A549 (cell line): Measurements from ENCODE around the gene RASA3. TPM values are rescaled to one million over a fixed set of nuclear protein-coding genes. Genes with fewer than 3 reads are reported as not detected.
"Not testable (repeated sequence)": the region's sequence is repeated elsewhere in the genome, so short reads cannot be mapped to it uniquely, and the experiment has no call there.

Experiments used
- ATAC-seq, 2 experiments: fragments of 200-7000 bp in 1 of 2; fragments of >200 bp in 1 of 2; cut with Nextera tagmentation in 1 of 2; cut with Tn5 transposase in 1 of 2; 3 replicates each; pipeline versions ENCODE4 v1.8.0 to v1.9.1; 2018 to 2020; ENCODE audit warnings: mild to moderate bottlenecking in 1 of 2, moderate library complexity in 1 of 2
- CTCF ChIA-PET: fragments of 300-600 bp; sonication (Branson Sonifier 250); formaldehyde crosslinking; extraction: SDS; loops from one replicate; lab custom pipeline; 2021; ENCODE audit warnings: antibody characterized with exemption, inconsistent platforms; lab: Yijun Ruan, JAX
- POLR2A ChIA-PET: fragments of 350-600 bp; formaldehyde crosslinking; extraction: SDS; loops from one replicate; lab custom pipeline; 2021; ENCODE audit warnings: antibody characterized with exemption, inconsistent platforms; lab: Yijun Ruan, JAX
- DNase-seq, 2 experiments: peaks; one replicate each; pipeline versions ENCODE4 v3.0.0 to v3.0.0-alpha.2; 2011 to 2016; ENCODE audit warnings: low read depth in 1 of 2, low spot score in 1 of 2
- FAIRE-seq: peaks from 2 replicates; lab custom pipeline; 2011; peaks lifted over from hg19 to GRCh38; lab: Jason Lieb, UNC
- H3K27ac ChIP-seq, 2 experiments: fragments of >200 bp; sonication (Bioruptor Twin); formaldehyde crosslinking; 3 replicates each; pipeline ENCODE4 v1.5.1; 2016 to 2017
- H3K4me1 ChIP-seq: fragments of >200 bp; sonication (Bioruptor Twin); formaldehyde crosslinking; 3 replicates; pipeline ENCODE4 v1.6.1; 2016
- H3K4me2 ChIP-seq: fragments of >200 bp; sonication (Bioruptor Twin); formaldehyde crosslinking; 3 replicates; pipeline ENCODE4 v1.6.1; 2016
- H3K4me3 ChIP-seq: fragments of >200 bp; sonication (Bioruptor Twin); formaldehyde crosslinking; 3 replicates; pipeline ENCODE4 v1.5.1; 2016
- H3K9me3 ChIP-seq: fragments of >200 bp; sonication (Bioruptor Twin); formaldehyde crosslinking; 3 replicates; pipeline ENCODE4 v1.6.1; 2016
- BCL3 ChIP-seq: fragments of >200 bp; sonication (Bioruptor Twin); formaldehyde crosslinking; IDR thresholded peaks from 3 replicates; pipeline ENCODE4 v1.6.1; 2016
- CBX2 ChIP-seq: fragments of 200-600 bp; sonication (generic); IDR thresholded peaks from 2 replicates; pipeline ENCODE4 v1.6.1; 2016; ENCODE audit warnings: low read depth, mild to moderate bottlenecking, borderline replicate concordance
- CHD2 ChIP-seq: fragments of 150-350 bp; IDR thresholded peaks from 2 replicates; pipeline ENCODE4 v1.6.1; 2014; ENCODE audit warnings: low read length; ENCODE audit not compliant: partially characterized antibody
- CTCF ChIP-seq: fragments of >200 bp; sonication (Bioruptor Twin); formaldehyde crosslinking; IDR thresholded peaks from 3 replicates; pipeline ENCODE4 v1.5.1; 2016
- ELK1 ChIP-seq: fragments of 150-350 bp; IDR thresholded peaks from 2 replicates; pipeline ENCODE4 v1.6.1; 2014; ENCODE audit warnings: low read depth, mild to moderate bottlenecking, low read length
- EP300 ChIP-seq, 2 experiments: fragments of >200 bp; sonication (Bioruptor Twin); formaldehyde crosslinking; IDR thresholded peaks; 2 replicates in 1 of 2; 3 replicates in 1 of 2; pipeline ENCODE4 v1.6.1; 2016 to 2017
- ESRRA ChIP-seq: fragments of 150-350 bp; IDR thresholded peaks from 2 replicates; pipeline ENCODE4 v1.6.1; 2014; ENCODE audit warnings: mild to moderate bottlenecking, low read length, borderline replicate concordance
- HES2 ChIP-seq: fragments of >200 bp; sonication (Bioruptor Twin); formaldehyde crosslinking; IDR thresholded peaks from 2 replicates; pipeline ENCODE4 v1.6.1; 2016
- HOXB5 ChIP-seq: fragments of 250-450 bp; sonication (Bioruptor Pico); IDR thresholded peaks from 2 replicates; pipeline ENCODE4 v1.5.0; 2020; ENCODE audit warnings: mild to moderate bottlenecking, moderate library complexity
- JUNB ChIP-seq: fragments of >200 bp; sonication (Bioruptor Twin); formaldehyde crosslinking; IDR thresholded peaks from 2 replicates; pipeline ENCODE4 v1.6.1; 2016
- MAFK ChIP-seq: fragments of 450-650 bp; IDR thresholded peaks from 2 replicates; pipeline ENCODE4 v1.6.1; 2014; ENCODE audit not compliant: partially characterized antibody
- MAZ ChIP-seq: fragments of 150-350 bp; IDR thresholded peaks from 2 replicates; pipeline ENCODE4 v1.6.1; 2014; ENCODE audit warnings: antibody characterized with exemption, low read depth, low read length, borderline replicate concordance
- NPAS2 ChIP-seq: fragments of 250-450 bp; sonication (Bioruptor Pico); IDR thresholded peaks from 2 replicates; pipeline ENCODE4 v1.8.0; 2022; ENCODE audit warnings: mild to moderate bottlenecking, moderate library complexity, borderline replicate concordance
- POLR2AphosphoS2 ChIP-seq: conservative IDR thresholded peaks from 2 replicates; pipeline ENCODE4 v1.6.1; 2012; ENCODE audit warnings: low read length, improper control_type of control experiment, inconsistent platforms
- RARB ChIP-seq: fragments of 250-450 bp; sonication (Bioruptor Pico); IDR thresholded peaks from 2 replicates; pipeline ENCODE4 v1.8.0; 2021; ENCODE audit warnings: mild to moderate bottlenecking, moderate library complexity
- SREBF2 ChIP-seq: fragments of 450-650 bp; IDR thresholded peaks from 2 replicates; pipeline ENCODE4 v1.6.1; 2014; ENCODE audit warnings: mild to moderate bottlenecking, moderate library complexity
- TFCP2L1 ChIP-seq: fragments of 250-450 bp; sonication (Bioruptor Pico); IDR thresholded peaks from 2 replicates; pipeline ENCODE4 v1.5.0; 2021; ENCODE audit warnings: mild to moderate bottlenecking
- TP53 ChIP-seq: fragments of 250-450 bp; sonication (Bioruptor Pico); IDR thresholded peaks from 2 replicates; pipeline ENCODE4 v1.5.0; 2021; ENCODE audit warnings: mild to moderate bottlenecking, moderate library complexity
- ZC3H11A ChIP-seq: fragments of 450-650 bp; IDR thresholded peaks from 2 replicates; pipeline ENCODE4 v1.6.1; 2014; ENCODE audit warnings: antibody characterized with exemption, mild to moderate bottlenecking
- ZFP36 ChIP-seq: fragments of 450-650 bp; IDR thresholded peaks from 2 replicates; pipeline ENCODE4 v1.6.1; 2014; ENCODE audit warnings: borderline replicate concordance; ENCODE audit not compliant: partially characterized antibody
- WGBS: methylation state at CpG from one replicate; pipeline ENCODE4 v1.1.6; 2017; ENCODE audit errors: missing lambda C conversion rate; 5-methylcytosine and 5-hydroxymethylcytosine counted together
- polyA plus RNA-seq, 4 experiments: library from polyadenylated mRNA; depleted of rRNA in 3 of 4; stranded (reverse); fragments of >200 nt; fragmentation: RNase III in 1 of 4; extraction: RNeasy Plus Mini Kit Qiagen cat#74134 plus additional on column Dnase treatment in 1 of 4; gene quantifications; 2 replicates in 3 of 4; 3 replicates in 1 of 4; pipeline ENCODE4 v1.2.3, GENCODE V29; 2011 to 2017

The RASA3 gene
- polyA plus RNA-seq, 2 of the 4 experiments (the other 2 are of a cell fraction): 4.3 to 7.6 TPM

- H3K27ac ChIP-seq: no peak overlapping the region
- no peak for DNase-seq
Observed at GRCh38 chr13:114127473-114128347, 4.7 kb downstream of the RASA3 start.

GRCh38 chr13:114126789-114127472 lies 5.5 kb downstream of the RASA3 start:
- ChIA-PET CTCF (interaction anchor here (0.7 to 1.0 kb wide), 2 partner anchors 14 to 40 kb away, joined by 3 read pairs; no protein-coding TSS in a partner anchor), POLR2A (no interaction called here)
- no peaks in the 10 kb centered on the region for H3K9me3 ChIP-seq
- TF ChIP-seq ESRRA (no peak), ZFP36 (no peak), ZC3H11A (no peak), TFCP2L1 (CRISPR knock-in tag) (no peak), JUNB (no peak), MAFK (no peak), EP300 (IDR thresholded peaks at IDR 0.05) (no peak), NPAS2 (no peak), BCL3 (no peak), HOXB5 (no peak), CHD2 (no peak)
- H3K4me3 ChIP-seq: no peak overlapping the region
- DNase-seq: no peak
- H3K4me1 ChIP-seq: 0 out of 3 replicates have a peak, but pooled peaks cover 6% of the 10 kb centered on the region
- no peak overlapping the region for H3K4me2 ChIP-seq
- ATAC-seq: no peak
- 92% methylated on average over 21 of the region's 21 CpGs for WGBS
- H3K27ac ChIP-seq: no peak overlapping the region
- no peak for FAIRE-seq

More at GRCh38 chr13:114127473-114128347, 4.7 kb downstream of the RASA3 start:
- 0 out of 3 replicates have a peak, but pooled peaks cover 6% of the 10 kb centered on the region for H3K4me1 ChIP-seq
- TF ChIP-seq ZFP36 (no peak), RARB (CRISPR knock-in tag) (no peak), TP53 (CRISPR knock-in tag) (no peak), CTCF (no peak), ELK1 (no peak), MAZ (no peak), POLR2AphosphoS2 (no peak), CBX2 (no peak), HES2 (no peak), SREBF2 (no peak), JUNB (no peak)
- FAIRE-seq: no peak
- H3K9me3 ChIP-seq: no peaks in the 10 kb centered on the region
- ATAC-seq: no peak
- 77% methylated on average over 15 of the region's 15 CpGs for WGBS
- H3K4me2 ChIP-seq: no peak overlapping the region
- POLR2A ChIA-PET: no interaction called here
- CTCF ChIA-PET: interaction anchor here (1.0 to 1.8 kb wide), 2 partner anchors 15 to 62 kb away, joined by 3 to 5 read pairs; no protein-coding TSS in a partner anchor
- H3K4me3 ChIP-seq: no peak overlapping the region

GRCh38 chr13:114126086-114126485 lies 6.3 kb downstream of the RASA3 start:
- POLR2A ChIA-PET, DNase-seq, H3K4me2 ChIP-seq, H3K9me3 ChIP-seq, CTCF ChIA-PET, H3K4me3 ChIP-seq, ATAC-seq, FAIRE-seq, H3K27ac ChIP-seq, H3K4me1 ChIP-seq: not testable (repeated sequence)
- 92% methylated on average over 4 of the region's 14 CpGs for WGBS
